IPS DF 4.7 (cell line): Measurements from ENCODE around the gene CRAT.

Source experiments
- DNase-seq: peaks from one replicate; pipeline ENCODE4 v3.0.0-alpha.2; 2013; ENCODE audit warnings: low spot score; ENCODE audit errors: extremely low read depth

Gene CRAT

GRCh38 chr9:129110740-129111527 is at the start of gene CRAT, which contains the start of gene PTPA:
CRAT (minus strand) TSS chr9:129110793; CDS start chr9:129110509, 284 bp downstream.
PTPA (plus strand) TSS chr9:129111415; CDS start chr9:129111601, 186 bp downstream.
- DNase-seq = no peak

GRCh38 chr9:129156163-129156562 is 45.6 kb upstream of the CRAT start:
- DNase-seq = no peak

GRCh38 chr9:129154866-129155477 is 44.4 kb upstream of the CRAT start:
- no peak for DNase-seq

DNA sequence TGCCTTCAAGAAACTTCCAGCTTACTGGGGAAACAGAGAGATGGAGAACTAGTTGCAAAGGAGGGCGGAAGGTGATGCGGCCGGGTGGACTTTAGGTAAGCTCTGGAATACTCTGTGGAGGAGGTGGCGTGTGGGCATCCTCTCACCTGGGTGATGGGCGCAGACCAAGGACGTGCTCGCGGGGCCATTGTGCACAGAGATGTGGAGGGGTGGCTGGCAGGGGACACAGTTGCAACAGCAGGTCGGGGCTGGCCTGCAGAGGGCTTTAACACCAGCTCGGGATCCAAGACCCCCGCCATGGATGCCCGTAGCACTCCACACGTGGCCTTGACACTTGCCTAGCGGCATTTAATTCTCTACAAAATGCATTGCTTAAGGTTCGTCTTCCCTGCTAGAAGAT is 40.9 kb upstream of the CRAT start:
- no peak for DNase-seq

DNA sequence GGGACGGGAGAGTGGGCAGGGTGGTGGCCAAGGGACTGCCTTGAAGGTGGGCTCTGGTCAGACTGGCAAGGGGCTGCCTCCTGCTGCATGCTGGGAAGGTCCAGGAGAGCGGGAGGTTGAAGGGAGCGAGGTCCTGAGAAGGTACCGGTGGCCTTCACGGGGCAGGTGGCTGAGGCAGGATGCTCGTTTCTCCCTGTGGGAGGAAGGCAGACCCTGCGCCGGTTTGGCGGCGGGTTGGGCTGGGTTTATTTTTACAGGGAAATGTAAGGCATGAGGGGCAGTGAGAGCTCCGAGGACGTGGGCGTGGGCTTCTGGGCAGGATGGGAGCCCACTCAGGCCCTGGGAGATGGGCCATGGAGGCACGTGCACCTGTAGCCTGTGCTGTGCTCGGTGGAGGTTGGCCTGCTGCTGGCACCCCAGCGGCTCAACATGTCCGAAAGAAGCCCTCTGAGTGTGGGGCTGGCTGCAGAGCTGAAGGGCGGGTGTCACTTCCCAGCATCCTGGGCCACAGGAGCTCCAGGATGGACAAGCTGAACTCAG is 40.1 kb upstream of the CRAT start:
- no peak for DNase-seq

DNA sequence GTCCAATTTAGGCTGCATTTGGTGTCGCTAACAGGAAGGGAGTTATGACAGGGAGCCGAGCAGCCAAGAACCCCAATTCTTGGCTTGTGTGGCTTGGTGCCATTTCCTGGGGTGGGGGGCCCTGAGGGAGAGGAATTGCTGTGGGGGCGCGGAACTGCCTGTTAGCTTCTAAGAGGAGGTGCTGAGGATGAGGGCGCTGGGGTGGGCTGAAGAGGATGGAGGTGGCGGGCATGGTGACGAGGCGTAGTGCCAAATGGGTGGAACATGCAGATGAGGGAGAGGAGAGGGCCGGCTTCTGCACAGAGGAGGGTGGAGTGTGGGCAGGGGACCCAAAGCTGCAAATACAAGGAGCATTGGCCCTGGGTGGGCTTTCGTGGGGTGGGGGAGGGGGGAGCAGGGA is 39.5 kb upstream of the CRAT start:
- DNase-seq = no peak

DNA sequence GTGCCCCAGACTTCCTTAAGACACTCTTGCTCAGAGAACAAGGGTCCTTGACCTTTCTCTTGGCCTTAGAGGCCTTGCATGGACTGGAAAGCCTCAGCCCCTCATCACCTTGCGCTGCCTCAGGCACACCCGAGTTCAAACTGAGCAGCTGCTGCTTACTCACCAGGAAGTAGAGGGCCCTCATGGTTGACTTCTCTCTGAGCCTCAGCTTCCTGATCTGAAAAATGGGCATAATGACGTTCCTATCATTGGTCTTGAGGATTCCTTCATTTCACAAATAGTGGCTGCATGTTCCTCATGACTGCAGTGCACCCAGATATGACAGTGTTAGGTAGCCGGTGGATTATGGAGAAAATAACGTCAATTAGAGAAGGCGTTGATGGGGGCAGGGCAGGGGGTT is 38.8 kb upstream of the CRAT start:
- DNase-seq = no peak

DNA sequence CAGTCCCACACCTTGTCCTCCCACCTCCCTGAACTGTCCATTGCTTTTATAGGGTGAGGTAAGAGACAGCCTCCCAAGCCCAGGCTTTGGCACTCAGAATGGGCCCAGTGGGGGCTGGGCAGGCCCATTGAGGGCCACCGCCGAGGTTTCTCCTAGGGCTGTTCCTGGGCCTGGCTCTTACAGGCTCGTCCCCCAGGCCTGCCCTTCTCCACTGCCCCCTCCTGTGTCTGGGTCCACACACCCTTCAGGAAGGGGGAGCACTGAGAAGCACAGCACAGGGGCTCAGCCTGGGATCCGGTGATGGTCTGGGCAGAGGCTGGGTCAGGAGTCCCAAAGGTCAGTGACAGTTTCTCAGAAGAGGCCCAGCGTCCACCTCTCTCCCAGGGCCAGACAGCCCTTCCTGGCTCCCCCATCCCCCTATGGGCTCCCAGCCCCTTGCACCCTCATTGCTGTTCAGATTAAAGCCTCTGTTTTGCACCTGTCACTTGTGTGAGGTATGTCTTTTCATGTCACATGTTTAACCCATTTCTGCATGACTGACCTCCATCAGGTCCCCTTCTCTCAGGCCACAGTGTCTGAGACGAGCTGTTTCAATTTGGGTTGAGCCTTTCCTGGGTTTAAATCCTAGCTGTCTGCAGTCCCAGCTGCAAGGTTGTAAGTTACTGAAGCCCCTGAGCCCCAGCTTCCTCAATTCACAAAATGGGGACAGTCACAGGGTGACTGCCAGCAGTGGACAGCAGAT is 38.0 kb upstream of the CRAT start:
- DNase-seq = no peak

- DNase-seq = no peak
Observed at GRCh38 chr9:129146441-129146941, 35.9 kb upstream of the CRAT start.

DNA sequence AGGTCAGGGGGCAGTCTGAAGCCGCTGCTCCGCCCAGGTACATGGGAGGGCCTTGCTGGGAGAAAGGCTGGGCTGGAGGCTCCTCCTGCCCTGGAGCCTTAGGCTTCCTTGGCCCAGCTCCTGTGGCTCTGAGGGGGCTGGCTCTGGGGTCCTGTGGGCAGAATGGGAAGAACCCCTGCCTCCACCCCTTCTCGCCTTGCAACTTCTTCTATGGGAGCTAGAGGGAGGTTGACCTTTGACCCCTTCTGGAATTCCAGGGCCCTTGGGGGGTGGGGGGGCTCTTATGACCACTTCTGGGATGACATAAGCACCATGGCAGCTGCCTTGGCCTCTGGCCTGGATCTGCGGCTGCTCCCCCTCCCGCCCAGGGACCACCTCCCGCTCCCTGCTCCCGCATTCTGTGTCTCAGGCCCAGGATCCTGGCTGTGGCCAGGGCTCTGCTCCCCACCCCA is 35.3 kb upstream of the CRAT start:
- DNase-seq = no peak

GRCh38 chr9:129145316-129145715 is 34.7 kb upstream of the CRAT start:
- DNase-seq = no peak

DNA sequence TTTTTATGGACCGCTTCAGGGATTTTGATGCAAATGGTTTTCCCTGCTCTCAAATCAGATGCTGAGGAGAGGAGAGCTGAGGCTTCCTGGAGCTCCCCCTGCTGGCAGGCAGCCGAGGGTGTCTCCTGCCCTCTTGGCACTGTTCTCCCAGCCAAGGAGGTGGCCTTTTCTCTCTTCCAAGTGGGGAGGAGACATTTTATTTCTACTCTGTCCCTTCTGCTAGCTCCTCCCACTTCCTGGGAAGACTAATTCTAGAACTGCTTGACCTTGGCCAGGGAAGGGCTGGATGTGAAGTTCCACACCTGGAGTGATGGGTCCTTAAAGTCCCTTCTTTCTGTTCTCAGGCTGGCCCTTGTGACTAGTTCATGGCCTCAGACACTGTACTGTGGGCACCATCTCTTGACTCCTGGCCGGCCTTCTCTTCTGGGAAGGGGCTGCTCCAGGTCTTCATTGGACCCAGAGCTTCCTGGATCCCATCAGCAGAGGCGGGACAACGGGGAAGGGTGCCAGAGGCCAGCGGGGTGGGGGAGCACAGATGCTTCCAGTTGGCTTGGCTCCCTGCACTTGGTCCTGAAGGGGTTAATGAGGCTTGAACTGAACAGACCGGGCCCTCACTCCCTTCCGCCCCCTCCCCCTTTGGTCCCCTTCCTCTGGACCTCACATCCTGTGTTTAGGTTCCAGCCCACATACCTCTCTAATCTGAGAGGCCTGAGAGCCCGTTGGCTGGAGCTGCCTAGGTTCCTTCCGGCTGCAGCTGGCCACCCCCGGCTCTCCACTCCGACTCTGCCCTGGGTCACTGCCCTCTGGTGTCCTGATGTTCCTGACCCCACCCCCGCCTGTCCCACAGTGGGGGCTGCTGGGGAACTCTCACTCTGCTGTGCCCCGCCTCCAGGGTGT is 32.7 kb upstream of the CRAT start:
- DNase-seq = no peak

DNA sequence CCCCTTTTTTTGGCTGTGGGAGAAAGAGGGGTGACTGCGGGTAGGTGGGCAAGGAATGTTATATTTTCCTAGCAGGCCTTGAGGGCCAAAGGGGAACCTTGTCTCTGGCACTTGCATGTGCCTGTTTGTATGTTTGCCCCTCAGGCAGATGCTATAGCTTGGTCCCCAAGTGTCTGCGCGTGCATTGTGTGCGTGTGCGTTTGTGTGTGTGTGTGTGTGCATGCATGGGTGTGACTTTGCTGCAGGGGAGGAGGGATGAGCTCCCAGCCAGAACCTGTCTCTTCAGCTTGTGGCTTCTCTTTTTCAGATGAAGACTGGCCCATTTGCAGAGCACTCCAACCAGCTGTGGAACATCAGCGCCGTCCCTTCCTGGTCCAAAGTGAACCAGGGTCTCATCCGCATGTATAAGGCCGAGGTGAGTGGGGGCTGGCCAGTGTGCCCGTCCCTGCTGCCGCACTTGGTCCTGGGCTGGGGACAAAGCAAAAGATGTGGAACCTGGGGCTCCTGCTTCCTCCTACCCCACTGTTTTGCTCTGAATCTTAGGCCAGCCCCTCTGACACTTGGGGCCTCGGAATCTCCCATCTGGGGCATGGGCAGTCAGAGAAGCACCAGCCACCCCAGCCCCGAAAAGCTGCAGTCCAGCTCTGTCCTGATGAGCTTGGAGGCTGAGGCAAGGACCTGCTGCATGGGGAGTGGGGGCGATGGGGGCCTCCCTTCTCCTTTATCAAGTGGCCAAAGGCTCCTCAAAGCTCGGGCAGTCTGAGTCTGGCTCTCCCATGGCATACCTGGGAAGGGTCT is 31.7 kb upstream of the CRAT start:
- DNase-seq = no peak

DNA sequence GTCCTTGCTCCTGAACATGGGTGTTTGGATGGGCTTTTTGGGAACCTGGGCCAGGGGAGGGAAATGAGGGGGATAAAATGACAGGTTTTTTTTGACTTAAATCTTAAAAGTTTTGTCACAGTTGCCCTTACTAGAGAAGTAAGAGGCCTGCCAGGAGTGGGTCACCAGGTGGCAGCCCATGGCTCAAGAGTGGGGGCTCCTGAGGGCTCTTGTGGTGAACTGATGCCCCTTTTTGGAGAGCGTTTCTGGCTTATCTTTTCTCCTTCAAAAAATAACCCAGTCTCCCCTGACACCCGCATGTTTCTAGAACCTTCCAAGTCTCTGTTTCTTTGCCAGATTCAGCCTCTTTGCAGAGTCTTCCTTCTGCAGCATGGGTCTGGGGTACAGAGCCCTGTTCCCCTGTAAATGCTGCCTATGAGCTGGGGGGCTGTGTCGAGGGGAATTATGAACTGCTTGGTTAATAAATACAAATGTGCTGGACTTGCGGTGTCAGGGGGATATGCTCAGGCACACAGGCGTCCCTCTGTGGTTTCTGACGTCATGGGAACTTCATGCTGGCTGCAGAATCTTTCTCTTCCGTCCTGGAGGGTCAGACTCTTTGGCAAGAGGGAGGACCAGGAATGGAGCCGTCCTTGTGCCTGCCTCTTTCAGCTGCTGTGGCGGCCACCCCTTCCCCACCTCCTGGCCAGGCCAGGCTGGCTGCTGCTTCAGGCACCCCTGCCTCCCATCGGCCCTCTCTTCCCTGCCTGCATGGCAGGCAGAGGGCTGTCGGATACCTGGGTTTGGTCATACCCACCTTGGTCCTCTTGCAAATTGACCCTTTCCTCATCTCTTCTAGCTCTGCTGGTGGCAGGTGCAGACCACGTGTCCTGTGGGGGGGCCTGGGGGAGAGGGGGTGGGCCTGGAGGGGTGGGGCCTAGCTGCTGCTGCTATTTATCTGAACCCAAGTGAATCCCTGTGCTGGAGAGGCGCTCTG is 30.8 kb upstream of the CRAT start:
- DNase-seq = no peak

GRCh38 chr9:129140397-129141065 is 29.9 kb upstream of the CRAT start:
- DNase-seq = no peak

DNA sequence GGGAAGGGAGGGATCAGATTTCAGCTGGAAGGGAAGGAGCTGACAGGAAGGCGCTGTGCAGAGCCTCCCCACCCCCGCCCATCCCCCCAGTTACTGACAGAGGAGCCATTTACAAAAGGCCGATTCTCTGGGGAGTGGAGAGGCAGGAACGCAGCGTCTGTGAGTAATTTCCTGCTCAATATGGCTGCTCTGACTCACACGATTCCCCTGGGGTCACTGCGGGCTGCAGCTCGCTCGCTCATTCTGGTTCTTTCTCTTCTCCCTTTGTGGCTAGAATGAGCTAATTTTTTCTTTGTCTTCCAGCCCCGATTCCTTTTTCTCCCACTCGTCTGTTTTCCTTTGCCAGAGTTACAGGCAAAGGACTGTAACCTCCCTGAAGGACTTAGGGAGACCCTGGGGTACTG is 29.4 kb upstream of the CRAT start:
- peak; percentile 79 for DNase-seq

DNA sequence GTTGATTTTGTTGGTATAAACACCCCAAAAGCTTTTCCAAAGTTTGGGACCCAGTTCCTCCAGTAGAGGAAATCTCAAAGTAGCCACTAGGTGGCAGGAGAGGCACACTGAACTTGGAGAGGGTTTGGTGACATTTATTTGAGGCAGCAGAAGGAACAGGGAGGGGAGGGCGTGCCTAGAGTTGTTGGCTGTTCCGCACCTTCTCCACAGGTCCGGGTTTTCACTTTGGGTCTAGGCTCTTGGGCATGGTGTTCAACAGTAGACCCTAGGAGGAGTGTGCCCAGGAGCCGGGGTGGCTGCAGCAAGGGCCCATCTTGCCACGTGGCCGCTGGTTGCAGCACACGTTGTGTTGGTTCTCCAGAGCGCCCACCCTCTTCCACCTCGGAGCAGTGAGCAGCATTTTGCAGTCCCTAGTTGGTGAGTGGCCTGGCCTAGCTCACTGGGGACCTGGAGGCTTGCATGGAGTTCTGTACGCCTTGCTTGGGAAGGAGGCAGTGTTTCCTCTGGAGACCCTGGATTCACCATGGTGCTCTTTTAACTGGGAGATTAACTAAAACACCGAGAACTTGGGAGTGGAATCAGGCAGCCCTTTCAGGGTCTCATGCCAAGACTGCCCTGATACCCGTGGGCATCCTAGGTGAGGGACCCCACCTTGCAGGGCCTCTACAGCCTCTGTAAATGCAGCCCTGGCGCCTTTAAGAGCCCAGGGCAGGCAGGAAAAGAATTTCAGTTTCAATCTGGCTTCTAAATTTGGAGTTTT is 28.8 kb upstream of the CRAT start:
- DNase-seq = peak; percentile 80
